Measurements from ENCODE around the gene ZNF205. TPM values are rescaled to one million over a fixed set of nuclear protein-coding genes. Genes with fewer than 3 reads are reported as not detected.

ZNF205 gene
- total RNA-seq, 2 donors from 2014 or later = 0.18 TPM; not detected in 1

GRCh38 chr16:3094289-3095027 lies 17.9 kb upstream of the ZNF205 start:
- no peaks in the 10 kb centered on the region for H3K9me3 Mint-ChIP-seq
- no peaks in the 10 kb centered on the region for H3K36me3 Mint-ChIP-seq

DNA sequence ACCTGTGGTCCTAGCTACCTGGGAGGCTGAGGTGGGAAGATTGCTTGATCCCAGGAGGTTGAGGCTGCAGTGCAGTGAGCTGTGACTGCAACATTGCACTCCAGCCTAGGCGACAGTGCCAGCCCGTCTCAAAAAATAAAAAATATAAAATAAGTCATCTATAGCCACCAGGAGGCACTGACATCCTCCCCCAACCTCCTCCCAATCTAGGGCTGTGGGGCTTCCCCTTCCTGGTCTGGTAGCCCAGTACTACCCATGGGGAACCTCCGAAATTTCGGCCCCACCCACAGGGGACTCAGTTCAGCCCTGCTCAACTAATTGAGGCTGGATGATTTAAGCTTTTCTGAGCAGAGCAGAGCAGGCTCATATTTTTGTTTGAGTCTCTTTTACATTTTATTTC lies 16.5 kb upstream of the ZNF205 start:
- Mint-ChIP-seq H3K27ac (no peak overlapping the region), H3K36me3 (no peaks in the 10 kb centered on the region)
- peak; percentile 54 to 84 for ATAC-seq

More at GRCh38 chr16:3094289-3095027, 17.9 kb upstream of the ZNF205 start:
- DNase-seq (ENCODE audit: low spot score in 2 of 2) = peak in 1 of 2 donors; percentile 61
- peak; percentile 45 to 72 for ATAC-seq
- peak overlapping the region; percentile 75 to 90 for H3K27ac Mint-ChIP-seq

GRCh38 chr16:3096362-3096761 lies 16.0 kb upstream of the ZNF205 start:
- Mint-ChIP-seq H3K27ac (no peak overlapping the region), H3K9me3 (no peaks in the 10 kb centered on the region), H3K36me3 (no peaks in the 10 kb centered on the region)
- no peak for ATAC-seq
- no peak for DNase-seq (ENCODE audit: low spot score in 2 of 2)

More for the DNA sequence above, 16.5 kb upstream of the ZNF205 start:
- peak in 1 of 2 donors; percentile 57 for DNase-seq (ENCODE audit: low spot score in 2 of 2)
- H3K9me3 Mint-ChIP-seq = no peaks in the 10 kb centered on the region

GRCh38 chr16:3097266-3097665 lies 15.1 kb upstream of the ZNF205 start:
- Mint-ChIP-seq H3K27ac (no peak overlapping the region), H3K9me3 (no peaks in the 10 kb centered on the region), H3K36me3 (no peaks in the 10 kb centered on the region)
- ATAC-seq = no peak
- no peak for DNase-seq (ENCODE audit: low spot score in 2 of 2)

- ATAC-seq (no peak), DNase-seq (ENCODE audit: low spot score in 2 of 2) (no peak)
- H3K27ac Mint-ChIP-seq = peak within 1 kb of the TSS; percentile 81 to 88
- no peaks in the 10 kb centered on the region for H3K36me3 Mint-ChIP-seq
- H3K9me3 Mint-ChIP-seq = no peaks in the 10 kb centered on the region
These were observed 13.7 kb upstream of the ZNF205 start, which contains the start of gene ZSCAN10 for GRCh38 chr16:3098459-3099394. TSS of gene ZSCAN10 (minus strand) at chr16:3099294. CDS start at chr16:3092937, 6,357 bp downstream.

DNA sequence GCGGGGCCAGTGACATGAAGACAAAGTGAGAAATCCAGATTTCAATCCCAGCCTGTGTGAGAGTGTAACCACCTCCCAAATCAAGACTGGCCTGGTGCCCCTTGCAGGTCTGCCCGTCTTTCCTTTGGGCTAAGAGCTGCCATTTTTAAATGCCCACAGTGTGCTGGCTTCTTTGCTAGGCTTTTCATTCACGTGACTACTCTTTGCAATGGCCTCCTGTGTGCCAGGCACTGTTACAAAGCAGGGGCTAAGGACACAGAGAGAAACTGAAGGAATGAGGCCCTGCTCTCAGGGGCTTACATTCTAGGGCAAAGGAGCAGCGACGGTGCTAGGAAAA lies 13.0 kb upstream of the ZNF205 start:
- H3K9me3 Mint-ChIP-seq = no peaks in the 10 kb centered on the region
- DNase-seq (ENCODE audit: low spot score in 2 of 2) (no peak), ATAC-seq (no peak)
- H3K27ac Mint-ChIP-seq = no peak overlapping the region
- H3K36me3 Mint-ChIP-seq = no peaks in the 10 kb centered on the region

- Mint-ChIP-seq H3K9me3 (no peaks in the 10 kb centered on the region), H3K36me3 (no peaks in the 10 kb centered on the region), H3K27ac (peak overlapping the region; percentile 81 to 88)
- ATAC-seq = peak; percentile 89 to 94
- DNase-seq (ENCODE audit: low spot score in 2 of 2) = peak; percentile 87 to 91
These were observed 12.5 kb upstream of the ZNF205 start for GRCh38 chr16:3099732-3100499.

DNA sequence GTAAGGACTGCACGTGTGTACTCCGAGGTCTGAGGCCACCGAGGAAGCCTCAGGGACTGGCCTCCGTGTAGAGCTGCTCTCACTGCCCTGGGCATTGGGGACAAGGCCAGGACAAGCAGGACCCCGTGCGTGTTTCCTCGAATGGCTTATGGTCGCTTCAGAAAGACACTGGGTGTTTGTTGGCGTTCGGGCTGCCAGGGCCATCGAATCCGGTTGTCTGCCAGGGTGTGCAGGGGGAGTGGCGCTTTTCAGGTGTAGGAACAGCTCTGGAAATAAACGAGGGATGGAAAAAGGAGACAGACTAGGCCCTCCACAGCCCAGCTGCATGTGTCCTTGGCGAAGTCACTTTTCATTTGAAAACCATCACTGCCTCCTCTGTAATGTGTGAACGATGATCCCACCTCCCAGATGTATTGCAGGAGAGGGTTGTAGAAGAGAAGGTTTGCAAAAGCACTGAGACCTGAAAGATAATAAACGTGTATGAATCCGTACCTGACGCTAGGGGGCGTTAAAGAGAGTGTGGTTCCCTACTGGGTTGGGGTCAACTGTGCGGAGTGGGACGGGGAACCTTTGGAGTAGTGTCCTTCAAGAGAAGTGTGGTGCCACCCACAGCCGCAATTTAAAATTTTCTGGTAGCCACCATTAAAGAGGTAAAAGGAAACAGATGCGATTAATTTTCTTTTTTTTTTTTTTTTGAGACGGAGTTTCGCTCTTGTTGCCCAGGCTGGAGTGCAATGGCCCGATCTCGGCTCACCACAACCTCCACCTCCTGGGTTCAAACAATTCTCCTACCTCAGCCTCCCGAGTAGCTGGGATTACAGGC lies 11.2 kb upstream of the ZNF205 start:
- ATAC-seq = no peak
- H3K9me3 Mint-ChIP-seq = no peaks in the 10 kb centered on the region
- peak in 1 of 2 donors; percentile 66 for DNase-seq (ENCODE audit: low spot score in 2 of 2)
- peak overlapping the region in 1 of 2 donors; percentile 81 for H3K27ac Mint-ChIP-seq
- no peaks in the 10 kb centered on the region for H3K36me3 Mint-ChIP-seq

DNA sequence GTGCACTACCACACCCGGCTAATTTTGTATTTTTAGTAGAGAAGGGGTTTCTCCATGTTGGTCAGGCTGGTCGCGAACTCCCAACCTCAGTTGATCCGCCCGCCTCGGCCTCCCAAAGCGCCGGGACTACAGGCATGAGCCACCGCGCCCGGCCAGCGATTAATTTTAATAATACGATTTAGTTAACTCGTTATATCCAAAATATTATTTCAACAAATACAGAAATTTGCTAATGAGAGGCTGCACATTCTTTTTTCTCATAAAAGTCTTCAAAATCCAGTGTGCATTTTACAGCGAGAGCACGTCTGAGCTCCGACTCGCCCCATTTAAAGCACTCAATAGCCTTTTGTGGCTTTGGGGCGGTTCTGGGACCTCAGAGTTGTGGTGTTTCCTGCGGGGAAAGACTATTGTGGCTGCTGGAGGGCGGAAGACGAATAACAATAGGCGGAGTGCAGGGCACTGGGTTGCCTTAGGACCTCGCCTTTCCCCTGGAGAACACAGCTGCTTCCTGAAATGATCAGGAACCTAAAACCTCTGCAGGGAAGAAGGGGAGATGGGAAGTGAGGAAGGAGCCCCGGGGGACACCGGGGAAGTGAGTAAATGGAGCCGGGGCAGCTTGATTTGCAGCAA lies 10.4 kb upstream of the ZNF205 start:
- no peak for DNase-seq (ENCODE audit: low spot score in 2 of 2)

DNA sequence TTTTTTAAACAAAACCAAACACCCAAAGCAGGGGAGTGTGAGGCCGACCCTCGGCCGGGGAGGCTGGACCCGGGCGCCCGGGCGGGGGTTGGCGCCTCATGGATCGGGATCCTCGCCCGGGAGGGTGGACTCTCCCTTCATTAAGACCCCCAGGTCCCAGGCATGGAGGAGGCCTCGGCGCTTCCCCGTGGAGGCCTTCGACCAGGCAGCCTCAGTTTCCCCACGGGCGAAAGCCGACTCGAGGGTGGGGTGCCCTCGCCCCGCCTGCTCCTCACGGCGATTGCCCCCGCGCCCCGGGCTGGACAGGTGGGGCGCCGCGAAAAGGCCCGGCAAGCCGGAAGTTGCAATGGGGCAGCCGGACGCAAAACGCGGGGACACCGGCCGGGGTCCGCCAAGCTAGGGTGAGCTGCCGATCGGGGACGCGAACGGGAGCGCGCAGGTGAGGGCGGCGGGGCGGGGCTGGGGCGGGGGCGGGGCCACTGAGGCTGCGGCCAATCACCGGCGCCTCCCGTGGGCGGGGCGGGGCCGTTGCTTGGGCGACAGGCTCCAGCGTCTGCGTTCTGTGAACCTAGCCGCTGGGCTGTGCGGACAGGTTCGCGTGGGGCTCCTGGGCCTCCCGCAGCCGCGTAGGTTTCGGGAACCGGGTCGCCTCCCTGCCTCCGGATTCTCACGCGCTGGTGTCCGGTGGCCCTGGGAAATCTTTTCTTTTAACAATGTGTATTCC lies 6.0 kb upstream of the ZNF205 start:
- Mint-ChIP-seq H3K9me3 (no peaks in the 10 kb centered on the region), H3K27ac (peak overlapping the region; percentile 79 to 95), H3K36me3 (no peaks in the 10 kb centered on the region)
- ATAC-seq = peak; percentile 96 to 97
- peak; percentile 86 to 96 for DNase-seq (ENCODE audit: low spot score in 2 of 2)

More for the DNA sequence above, 10.4 kb upstream of the ZNF205 start:
- Mint-ChIP-seq H3K9me3 (no peaks in the 10 kb centered on the region), H3K36me3 (no peaks in the 10 kb centered on the region), H3K27ac (no peak overlapping the region)
- ATAC-seq = no peak

GRCh38 chr16:3112881-3113574 lies 642 bp downstream of the ZNF205 start:
- ATAC-seq (no peak), DNase-seq (ENCODE audit: low spot score in 2 of 2) (no peak)
- Mint-ChIP-seq H3K36me3 (no peaks in the 10 kb centered on the region), H3K27ac (no peak overlapping the region), H3K9me3 (no peaks in the 10 kb centered on the region)

GRCh38 chr16:3113765-3114479 lies 1.5 kb downstream of the ZNF205 start:
- H3K9me3 Mint-ChIP-seq = no peaks in the 10 kb centered on the region
- peak in 1 of 2 donors; percentile 56 for ATAC-seq
- no peak overlapping the region for H3K27ac Mint-ChIP-seq
- no peak for DNase-seq (ENCODE audit: low spot score in 2 of 2)
- H3K36me3 Mint-ChIP-seq = no peaks in the 10 kb centered on the region

GRCh38 chr16:3115003-3115402 lies 2.6 kb downstream of the ZNF205 start:
- ATAC-seq = no peak

DNA sequence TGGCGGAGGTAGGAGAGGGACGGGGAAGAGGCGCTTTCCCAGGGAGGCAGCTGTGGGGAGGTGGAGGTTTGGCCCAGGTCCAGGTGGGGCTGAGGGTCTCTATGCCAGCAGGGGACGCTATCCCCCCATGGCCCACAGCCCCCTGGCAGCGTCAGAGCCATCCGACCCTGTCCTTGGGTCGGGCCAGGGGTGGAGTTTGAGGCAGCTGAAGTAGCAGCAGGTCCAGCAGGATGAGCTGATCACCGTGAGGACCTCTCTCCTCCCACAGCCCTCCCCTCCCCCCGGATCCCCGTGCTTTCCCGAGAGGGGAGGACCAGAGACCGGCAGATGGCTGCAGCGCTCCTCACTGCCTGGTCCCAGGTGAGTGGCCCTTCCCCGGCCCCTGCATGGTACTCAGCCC lies 3.2 kb downstream of the ZNF205 start:
- ATAC-seq (no peak), DNase-seq (ENCODE audit: low spot score in 2 of 2) (no peak)
- no peak overlapping the region for H3K27ac Mint-ChIP-seq
- no peaks in the 10 kb centered on the region for H3K9me3 Mint-ChIP-seq
- no peaks in the 10 kb centered on the region for H3K36me3 Mint-ChIP-seq

More at GRCh38 chr16:3115003-3115402, 2.6 kb downstream of the ZNF205 start:
- no peak overlapping the region for H3K27ac Mint-ChIP-seq
- no peak for DNase-seq (ENCODE audit: low spot score in 2 of 2)
- no peaks in the 10 kb centered on the region for H3K36me3 Mint-ChIP-seq
- no peaks in the 10 kb centered on the region for H3K9me3 Mint-ChIP-seq
